GM18858 (cell line): Measurements from ENCODE around the gene TTBK2.
"Not testable (repeated sequence)": the region's sequence is repeated elsewhere in the genome, so short reads cannot be mapped to it uniquely, and the experiment has no call there.

Experiments
- ATAC-seq: cut with Tn5 transposase; IDR thresholded peaks from one replicate; pipeline ENCODE4 v1.9.1; 2021; ENCODE audit not compliant: unreplicated experiment

The TTBK2 gene

GRCh38 chr15:42911058-42911592 is 9.5 kb downstream of the TTBK2 start:
- no peak for ATAC-seq

- no peak for ATAC-seq
Observed at GRCh38 chr15:42908538-42908937, 12.0 kb downstream of the TTBK2 start.

GRCh38 chr15:42903388-42904324 is 16.9 kb downstream of the TTBK2 start:
- no peak for ATAC-seq

GRCh38 chr15:42893911-42894310 is 26.7 kb downstream of the TTBK2 start:
- ATAC-seq = not testable (repeated sequence)

GRCh38 chr15:42891569-42891968 is 29.0 kb downstream of the TTBK2 start:
- ATAC-seq = no peak

GRCh38 chr15:42890161-42890913 is 30.2 kb downstream of the TTBK2 start:
- ATAC-seq = no peak

- not testable (repeated sequence) for ATAC-seq
Observed at GRCh38 chr15:42887384-42887783, 33.2 kb downstream of the TTBK2 start.

- ATAC-seq = no peak
Observed at GRCh38 chr15:42880121-42880520, 40.5 kb downstream of the TTBK2 start.

GRCh38 chr15:42879443-42879842 is 41.1 kb downstream of the TTBK2 start:
- no peak for ATAC-seq

GRCh38 chr15:42876224-42876623 is 44.4 kb downstream of the TTBK2 start:
- no peak for ATAC-seq

- no peak for ATAC-seq
Observed at GRCh38 chr15:42868683-42869082, 51.9 kb downstream of the TTBK2 start.

GRCh38 chr15:42863572-42864239 is 56.9 kb downstream of the TTBK2 start:
- no peak for ATAC-seq

- no peak for ATAC-seq
Observed at GRCh38 chr15:42858999-42859789, 61.4 kb downstream of the TTBK2 start.

- ATAC-seq = no peak
Observed at GRCh38 chr15:42858540-42858939, 62.0 kb downstream of the TTBK2 start.

GRCh38 chr15:42854576-42854975 is 66.0 kb downstream of the TTBK2 start:
- ATAC-seq = no peak

GRCh38 chr15:42849836-42850235 is 70.7 kb downstream of the TTBK2 start:
- no peak for ATAC-seq

- no peak for ATAC-seq
Observed at GRCh38 chr15:42848846-42849245, 71.7 kb downstream of the TTBK2 start.

GRCh38 chr15:42846647-42847046 is 73.9 kb downstream of the TTBK2 start:
- no peak for ATAC-seq

- no peak for ATAC-seq
Observed at GRCh38 chr15:42845581-42845980, 75.0 kb downstream of the TTBK2 start.

- no peak for ATAC-seq
Observed at GRCh38 chr15:42843699-42844098, 76.9 kb downstream of the TTBK2 start.
